Activated effector memory CD4-positive, alpha-beta T cell treated with anti-CD3 and anti-CD28 coated beads, Interleukin-2, amount 50 U/mL, for 16 hours (primary cell): ENCODE data around the gene RELL2.
"Not testable (repeated sequence)": the region's sequence is repeated elsewhere in the genome, so short reads cannot be mapped to it uniquely, and the experiment has no call there.

ENCODE experiments used
- DNase-seq: peaks from one replicate; pipeline ENCODE4 v3.0.0-alpha.2; 2020

RELL2 gene, protein sequence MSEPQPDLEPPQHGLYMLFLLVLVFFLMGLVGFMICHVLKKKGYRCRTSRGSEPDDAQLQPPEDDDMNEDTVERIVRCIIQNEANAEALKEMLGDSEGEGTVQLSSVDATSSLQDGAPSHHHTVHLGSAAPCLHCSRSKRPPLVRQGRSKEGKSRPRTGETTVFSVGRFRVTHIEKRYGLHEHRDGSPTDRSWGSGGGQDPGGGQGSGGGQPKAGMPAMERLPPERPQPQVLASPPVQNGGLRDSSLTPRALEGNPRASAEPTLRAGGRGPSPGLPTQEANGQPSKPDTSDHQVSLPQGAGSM

DNA sequence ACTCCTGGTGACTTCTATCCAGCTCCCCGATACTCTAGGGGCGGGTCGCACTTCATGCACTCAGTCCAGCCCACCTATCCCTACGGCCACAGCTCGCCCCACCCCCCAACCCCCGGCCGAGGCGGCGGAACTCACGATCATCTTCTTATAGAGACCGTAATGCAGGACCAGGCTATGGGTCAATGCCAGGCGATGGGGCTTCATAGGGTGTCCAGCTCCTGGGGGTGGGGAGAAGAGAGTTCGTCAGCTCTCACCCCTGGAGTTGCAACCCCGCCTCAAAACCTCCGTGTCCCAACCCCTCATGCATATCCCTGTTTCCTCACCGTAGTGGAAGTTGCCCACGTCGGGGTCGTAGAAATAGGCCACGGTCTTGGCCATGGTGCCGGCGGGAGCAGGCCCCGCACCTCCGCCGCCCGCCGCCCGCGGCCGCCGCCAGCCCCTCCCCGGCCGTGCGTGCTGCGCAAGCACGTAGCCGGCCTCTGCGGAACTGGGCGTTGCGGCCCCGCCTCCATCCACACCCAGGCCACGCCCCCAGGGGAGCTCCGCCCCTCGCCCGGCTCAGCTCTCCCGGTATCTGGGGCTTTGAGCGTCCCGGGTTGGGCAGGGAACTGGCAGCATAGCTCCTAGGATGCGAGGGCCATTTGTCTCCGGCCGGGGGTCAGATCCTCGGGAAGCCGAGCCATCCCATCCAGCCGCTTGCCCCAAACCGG, at the start of gene RELL2, which contains the start of gene HDAC3:
RELL2 (plus strand) TSS at position 585 of the 710 bp plus-strand sequence. CDS start 1,229 bp downstream, outside the sequence.
HDAC3 (minus strand) TSS at position 437 of the 710 bp plus-strand sequence; CDS start at position 378, 59 bp downstream.
- peak; percentile 98 for DNase-seq

DNA sequence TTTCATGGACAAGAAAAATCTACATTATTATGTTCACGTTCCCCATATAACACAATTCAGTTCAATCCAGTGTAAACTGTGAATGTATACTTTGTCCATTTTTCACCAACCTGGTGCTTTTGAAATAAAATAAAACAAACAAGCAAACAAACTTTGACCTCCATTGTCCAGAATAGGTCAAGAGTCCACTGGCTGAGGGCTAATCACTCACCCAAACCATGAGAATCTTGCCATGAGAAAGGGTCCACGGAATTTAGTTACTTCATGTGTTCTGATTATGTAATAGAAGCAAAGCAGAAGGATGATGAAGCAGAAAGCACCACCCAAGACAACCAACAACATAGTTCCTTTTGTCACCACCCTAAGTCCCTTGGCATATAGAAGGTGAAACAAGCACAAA, 46.7 kb upstream of the RELL2 start:
- no peak for DNase-seq

DNA sequence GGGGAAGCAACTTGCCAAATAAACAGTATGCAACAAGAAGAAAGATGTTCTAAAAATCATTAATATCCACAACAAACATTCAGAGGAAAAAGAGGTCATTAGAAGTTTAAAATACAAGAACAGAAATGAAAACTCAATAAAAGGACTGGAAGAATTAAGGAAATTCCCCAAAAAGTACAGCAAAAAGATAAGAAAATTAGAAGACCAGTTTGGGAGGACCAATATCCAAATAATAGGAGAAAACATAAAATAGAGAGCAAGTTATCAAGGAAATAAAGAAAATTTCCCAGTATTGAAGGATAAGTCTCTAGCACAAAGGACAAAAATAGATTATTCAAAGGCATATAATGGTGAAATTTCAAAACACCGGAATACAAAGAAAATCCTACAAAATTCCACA, 39.9 kb upstream of the RELL2 start:
- no peak for DNase-seq

DNA sequence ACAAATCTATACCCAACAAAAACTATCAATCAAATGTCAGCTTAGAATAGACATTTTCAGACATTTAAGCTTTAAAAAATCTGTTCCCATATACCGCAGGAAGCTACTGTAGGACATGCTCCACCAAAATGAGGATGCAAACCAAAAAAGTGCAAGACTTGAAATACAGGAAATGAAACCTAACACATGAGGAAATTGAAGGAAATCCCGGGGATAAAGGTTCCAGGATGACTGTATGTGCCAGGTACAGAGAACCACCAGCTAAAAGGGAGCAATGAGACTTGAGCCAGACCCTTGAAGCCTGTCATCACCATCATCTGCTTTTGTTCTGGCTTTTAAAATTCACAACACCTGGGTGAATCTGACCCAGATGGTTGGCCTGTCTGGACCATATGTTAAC, 39.4 kb upstream of the RELL2 start:
- DNase-seq = no peak

DNA sequence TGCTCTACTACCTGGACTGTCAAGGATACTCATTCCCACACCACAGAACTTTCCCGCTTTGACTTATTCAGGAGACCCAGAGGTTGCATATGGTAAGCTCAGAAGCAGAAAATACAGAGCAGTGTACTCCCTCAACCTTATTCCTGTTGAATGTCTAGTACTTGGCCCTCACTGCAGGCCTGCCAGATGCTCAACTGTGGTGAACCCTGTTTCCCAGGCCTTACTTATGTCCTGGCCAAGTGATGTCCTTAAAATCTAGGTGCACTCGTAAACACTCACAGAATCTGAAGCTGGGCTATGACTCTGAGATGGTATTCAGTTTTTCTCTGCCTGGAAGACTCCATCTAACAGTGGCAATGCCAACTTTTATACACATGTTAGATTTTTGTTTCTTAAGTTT, 39.0 kb upstream of the RELL2 start:
- DNase-seq = no peak

DNA sequence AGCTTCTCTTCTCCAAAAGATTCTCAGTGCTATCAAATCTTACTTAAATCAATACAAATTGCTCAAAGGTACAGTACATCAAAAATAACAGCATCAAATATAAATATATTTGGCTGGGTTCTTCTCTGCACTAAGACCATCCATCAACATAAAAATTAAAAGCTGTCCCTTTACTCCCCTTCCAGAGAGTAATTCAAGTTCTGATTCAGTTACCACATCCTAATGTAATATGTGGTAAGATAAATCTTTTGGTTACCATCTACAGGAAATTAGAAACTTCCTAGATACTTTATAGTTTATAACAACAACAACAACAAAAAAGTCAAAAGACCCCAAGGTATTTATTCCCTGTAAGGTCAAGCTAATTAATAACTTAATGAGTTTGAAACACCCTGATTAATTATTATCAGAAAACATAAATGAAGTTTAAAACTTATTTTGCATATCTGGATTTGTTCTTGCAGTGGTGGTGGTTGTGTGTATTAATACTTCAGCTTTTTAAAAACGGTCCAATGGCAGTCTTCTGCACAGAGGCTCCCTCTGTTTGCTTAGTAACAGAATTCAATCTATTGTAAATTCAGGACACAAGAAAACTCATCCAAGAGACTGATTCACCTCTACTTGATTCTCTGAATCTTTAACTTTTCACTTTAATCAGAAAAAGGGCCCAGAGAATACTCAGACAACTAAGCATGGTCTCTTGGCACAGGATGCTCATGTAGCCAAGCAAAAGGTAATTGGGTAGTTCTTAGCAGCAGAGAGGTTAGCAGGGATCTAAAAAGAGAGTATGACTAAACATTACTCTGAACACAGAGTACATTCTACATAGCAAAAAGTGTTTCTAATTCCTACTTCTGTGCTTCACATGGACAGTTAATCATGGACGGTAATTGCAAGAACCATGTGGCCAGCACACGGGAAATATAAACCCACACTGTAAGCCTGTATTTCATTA, 38.1 kb upstream of the RELL2 start:
- DNase-seq = no peak

DNA sequence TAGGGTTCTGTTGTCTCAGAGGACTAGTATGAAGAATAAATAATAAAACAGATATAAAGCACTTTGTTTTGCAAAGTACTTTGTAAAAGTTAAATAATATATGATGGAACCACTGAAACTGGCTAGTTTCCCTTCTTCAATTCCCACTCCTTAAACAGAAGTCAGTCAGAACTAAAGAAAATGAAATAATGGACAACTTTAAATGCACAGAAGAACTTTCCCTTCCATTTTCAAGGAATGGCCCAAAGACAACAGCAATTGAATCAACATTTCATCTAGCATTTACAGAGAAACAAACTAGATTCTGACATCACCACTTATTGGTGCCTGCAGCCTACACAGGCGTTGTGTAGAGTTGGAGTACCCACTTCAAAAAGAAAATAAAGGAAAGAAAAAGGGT, 34.2 kb upstream of the RELL2 start:
- DNase-seq = no peak

DNA sequence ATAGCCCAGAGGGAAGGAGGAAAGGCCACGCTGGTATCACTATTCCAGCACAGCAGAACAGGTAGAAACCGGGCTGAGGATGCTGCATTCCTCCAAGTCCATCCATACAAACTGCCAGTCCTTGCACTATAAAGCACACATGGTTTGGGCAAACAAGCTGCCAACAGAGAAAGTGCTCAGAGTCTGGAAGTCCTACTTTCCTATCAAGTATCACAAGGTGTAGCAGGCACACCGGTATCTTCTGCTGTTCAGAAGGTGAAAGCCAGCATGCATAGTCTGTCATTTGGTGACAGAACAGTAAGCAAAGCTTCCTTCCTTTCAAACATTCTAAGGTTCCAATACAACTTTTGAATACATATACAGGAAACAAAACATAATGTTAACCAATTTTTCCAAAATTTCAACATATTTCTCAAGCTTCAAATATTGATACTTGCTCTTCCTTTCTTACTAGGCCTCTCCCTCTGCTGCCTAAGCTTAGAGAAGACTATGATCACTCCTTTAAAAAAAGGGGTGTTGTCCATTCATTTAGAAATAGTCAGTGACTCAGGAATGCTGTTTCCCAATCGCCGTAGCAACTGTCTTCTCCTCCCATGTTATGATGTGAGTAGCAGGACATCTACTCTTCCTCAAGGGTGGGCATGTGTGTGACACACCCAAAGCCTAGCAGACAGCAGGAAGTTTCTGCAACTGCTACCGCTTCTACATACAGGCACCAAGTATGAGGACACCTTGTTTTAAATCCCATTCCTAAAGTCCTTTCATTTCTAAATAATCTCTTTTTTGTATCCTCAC, 32.7 kb upstream of the RELL2 start:
- DNase-seq = no peak

DNA sequence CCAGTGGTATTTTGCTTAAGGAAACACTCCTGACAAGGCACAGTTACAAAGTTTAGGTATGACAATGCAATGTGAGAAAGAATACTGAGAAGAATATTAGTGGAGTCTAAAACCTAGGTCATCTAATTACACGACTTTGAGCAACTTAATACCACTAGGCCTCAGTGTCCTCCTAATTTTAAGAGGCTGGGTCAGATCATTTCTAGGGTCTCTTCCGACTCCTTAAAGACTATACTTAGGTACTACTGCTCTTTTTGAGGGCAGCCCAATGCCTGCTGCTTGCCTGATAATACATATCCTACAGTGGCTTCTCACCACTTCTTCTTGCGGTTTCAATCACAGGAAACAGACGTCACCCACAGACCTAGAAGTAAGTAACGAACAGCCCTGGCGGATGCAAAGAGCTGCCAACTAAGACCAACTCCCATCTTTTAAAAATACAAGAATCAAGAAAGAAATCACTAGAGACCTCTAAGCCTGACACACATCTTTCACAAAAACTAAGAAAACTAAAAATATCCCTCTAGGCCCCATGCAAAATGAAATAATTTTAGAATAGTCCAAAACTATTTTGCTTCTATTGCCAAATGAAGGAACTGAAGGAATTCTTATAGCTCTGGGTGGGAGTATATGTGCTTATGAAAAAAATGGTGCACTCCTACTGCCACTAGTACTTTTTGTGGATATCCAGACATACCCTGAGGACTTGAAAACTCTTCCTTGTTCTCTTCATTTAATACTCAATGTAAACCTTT, 31.1 kb upstream of the RELL2 start:
- DNase-seq = peak; percentile 86

DNA sequence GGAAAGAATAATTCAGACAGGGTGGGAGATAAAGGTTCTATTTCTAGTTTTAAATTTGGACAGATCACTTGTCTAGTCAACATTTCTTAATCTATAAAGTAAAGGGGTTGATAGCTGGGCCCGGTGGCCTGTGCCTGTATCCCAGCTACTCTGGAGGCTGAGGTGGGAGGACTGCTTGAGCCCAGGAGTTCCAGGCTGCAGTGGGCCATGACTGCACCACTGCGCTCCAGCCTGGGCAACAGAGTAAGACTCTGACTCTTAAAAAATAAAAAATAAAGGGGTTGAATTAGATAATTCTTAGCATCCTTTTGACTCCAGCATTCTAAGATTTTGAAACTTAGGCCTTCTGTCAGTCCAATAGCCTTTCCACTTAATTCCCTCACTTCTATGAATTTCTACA, 28.8 kb upstream of the RELL2 start:
- DNase-seq = no peak

DNA sequence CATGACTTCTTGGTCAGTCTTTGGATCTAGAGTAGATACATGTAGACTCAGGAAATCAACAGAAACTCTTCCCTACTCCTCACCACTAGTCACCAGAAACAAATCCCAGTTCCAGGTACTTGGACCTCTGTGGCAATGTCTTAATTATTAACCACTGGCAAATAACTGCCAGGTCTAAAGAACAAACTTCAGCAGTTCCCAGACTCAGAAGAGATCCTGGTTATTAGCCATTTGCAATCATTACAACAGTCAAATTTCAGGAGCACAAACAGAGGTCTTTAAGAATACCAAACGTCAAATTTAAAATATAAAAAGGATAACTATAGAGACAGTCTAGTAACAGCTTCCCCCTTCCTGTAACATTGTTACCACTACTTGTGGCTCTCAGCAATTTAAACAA, 28.2 kb upstream of the RELL2 start:
- no peak for DNase-seq

DNA sequence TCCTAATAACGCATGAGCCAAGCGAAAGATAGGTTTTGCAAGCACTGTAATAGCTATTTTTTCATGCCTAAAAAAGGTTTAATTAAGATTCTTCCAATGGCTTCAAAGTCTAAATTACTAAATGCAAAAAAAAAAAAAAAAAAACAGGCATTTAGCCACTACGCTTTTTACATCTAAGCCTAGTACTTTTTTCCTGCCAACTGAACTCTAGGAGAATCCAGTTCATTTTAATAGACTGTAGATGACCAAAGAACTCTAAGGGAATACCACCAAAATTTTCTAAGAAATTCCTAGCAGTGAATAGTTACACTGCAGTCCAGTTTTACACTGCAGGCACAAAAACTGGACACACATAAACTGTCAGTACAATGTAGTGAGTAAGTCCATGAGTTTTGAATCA, 27.8 kb upstream of the RELL2 start:
- no peak for DNase-seq

DNA sequence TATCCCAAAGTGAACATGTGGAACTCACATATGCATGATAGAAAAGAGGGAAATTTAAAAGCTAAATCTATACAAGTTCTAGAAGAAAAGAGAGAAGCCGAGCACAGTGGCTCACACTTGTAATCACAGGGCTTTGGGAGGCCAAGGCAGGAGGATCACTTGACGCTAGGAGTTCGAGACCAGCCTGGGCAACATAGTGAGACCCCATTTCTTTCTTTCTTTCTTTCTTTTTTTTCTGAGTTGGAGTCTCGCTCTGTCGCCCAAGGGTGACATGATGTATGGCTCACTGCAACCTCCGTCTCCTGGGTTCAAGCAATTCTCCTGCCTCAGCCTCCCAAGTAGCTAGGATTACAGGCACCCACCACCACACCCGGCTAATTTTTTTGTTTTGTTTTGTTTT, 26.9 kb upstream of the RELL2 start:
- DNase-seq = not testable (repeated sequence)

DNA sequence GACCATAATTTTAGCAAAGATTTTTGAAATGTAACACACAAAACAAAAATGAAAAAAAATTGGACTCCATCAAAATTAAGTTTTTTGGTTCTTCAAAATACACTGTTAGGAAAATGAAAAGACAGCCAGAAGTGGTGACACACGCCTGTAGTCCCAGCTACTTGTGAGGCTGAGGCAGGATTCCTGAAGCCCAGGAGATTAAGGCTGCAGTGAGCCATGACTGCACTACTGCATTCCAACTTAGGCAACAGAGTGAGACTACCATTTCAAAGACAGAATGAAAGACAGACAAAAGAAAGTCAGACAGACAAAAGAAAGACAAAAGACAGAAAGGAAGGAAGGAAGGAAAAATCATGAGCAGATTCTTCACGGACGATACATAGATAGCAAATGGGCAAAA, 25.5 kb upstream of the RELL2 start:
- no peak for DNase-seq

DNA sequence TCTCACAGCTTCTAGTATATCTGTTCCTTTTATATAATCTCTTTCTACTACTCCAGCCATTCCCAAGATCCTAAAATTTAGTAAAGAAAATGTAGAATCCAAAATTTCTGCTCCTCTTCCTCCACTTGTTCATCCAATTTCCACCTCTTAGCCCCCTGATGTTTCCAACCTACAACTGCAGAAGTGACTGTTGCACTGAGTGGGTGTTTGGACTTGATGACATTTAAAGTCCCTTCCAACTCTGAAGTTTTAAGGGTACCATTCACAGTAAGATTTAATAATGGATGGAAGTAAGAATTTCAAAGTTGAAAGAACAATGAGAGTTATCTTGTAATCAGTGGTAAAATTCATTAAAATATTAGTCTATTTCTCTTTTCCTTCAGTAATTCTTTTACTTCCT, 23.5 kb upstream of the RELL2 start:
- no peak for DNase-seq

DNA sequence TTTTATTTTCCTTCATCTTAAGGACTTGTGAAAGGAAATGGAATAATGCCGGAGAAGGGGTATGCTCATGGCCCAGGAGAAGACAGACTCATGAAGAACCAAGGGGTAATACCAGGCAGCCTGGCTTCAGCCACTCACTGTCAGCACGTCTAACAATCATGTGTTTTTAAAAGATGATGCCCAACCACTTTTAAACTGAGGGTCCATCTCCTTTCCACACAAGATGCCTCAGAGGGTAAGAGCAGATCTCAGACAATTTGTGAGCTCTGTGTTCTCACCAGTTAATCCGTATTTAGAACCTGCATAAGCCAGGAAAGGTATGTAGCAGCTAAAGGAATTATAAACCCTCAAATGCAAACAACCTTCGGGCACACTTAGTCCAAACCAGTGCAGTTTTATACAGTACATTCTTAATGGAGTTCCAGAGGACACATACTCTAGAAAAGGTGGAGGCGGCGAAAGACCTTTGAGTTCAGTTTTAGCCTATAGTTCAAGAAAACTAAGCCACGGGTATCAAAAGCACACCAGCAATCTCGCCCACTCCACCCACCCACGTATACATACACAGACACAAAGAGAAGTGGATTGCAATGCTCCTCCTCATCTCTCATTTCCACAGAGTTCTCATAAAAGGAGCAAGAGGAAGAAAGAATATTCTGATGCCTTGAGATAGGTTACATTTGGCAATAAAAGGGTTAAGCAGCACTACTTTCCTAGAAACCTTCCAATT, 20.6 kb upstream of the RELL2 start:
- no peak for DNase-seq

DNA sequence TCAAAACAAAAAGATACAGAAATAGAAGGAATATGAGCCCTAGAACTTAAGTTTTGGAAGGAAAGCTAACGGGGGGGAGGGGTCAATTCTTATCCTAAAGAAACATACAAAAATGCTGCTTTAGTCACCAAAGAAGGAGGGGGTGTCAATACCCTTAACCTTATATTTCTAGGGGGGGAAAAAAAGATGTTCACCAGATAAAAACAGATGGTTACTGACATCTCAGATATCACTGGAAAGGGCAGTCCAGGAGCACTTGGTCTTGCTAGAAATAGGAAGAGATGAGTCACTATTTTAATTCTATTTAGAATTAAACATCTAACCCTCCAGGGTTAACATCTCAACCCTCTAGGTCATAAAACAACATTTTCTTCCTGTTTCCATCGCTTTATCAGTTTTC, 19.7 kb upstream of the RELL2 start:
- DNase-seq = no peak

DNA sequence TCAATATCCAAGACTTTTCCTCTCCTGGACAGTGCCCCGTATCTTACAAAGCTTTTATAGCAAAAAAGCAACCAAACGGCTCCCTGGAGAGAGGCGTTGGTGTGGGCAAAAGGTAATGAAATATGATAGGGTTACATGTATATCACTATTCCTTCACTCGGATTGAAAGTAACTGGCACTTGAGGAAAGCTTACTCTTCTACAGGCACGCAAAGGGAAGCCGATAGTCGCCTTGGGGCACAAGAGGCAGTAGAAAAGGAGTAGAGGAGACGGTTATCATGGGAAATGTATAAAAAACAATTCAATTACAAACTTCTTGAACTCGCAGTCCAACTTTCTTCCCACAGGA, 19.1 kb upstream of the RELL2 start:
- no peak for DNase-seq

DNA sequence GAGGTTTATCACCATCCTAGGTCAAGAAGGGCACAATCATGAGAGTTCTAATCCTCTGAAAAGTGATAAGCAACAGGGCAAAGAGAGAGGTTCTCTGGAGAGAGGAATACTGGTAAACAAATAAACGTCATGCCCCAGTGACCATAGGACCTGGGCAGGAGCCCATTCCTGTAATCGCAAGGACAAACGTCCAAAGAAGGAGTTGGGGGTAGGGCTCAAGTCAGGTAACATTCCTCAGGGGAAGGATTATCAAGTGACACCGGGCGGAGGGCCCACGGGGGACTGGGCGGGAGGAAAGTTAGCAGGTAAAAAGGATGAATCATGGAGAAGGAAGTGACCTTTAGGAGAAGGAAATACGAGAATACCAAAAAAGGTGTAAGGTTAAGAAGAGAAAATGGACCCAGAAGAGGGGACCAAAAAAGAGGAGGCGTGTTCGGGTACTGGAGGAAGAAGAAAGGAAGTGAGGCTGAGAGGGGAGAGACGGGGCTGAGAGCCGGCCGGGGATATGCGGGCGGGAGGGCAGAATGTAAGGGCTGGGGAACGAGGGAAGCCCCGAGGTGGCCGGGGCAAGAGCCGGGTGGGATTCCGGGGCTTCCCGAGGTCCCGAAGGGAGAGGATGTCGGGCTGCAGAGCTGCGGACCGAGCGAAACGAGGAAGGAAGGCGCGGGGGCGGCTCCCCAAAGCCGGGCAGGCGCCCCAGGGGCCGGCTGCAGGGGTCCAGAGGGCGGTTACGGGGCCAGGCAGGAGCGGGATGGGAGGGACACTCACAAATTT, 18.6 kb upstream of the RELL2 start:
- peak; percentile 85 for DNase-seq

DNA sequence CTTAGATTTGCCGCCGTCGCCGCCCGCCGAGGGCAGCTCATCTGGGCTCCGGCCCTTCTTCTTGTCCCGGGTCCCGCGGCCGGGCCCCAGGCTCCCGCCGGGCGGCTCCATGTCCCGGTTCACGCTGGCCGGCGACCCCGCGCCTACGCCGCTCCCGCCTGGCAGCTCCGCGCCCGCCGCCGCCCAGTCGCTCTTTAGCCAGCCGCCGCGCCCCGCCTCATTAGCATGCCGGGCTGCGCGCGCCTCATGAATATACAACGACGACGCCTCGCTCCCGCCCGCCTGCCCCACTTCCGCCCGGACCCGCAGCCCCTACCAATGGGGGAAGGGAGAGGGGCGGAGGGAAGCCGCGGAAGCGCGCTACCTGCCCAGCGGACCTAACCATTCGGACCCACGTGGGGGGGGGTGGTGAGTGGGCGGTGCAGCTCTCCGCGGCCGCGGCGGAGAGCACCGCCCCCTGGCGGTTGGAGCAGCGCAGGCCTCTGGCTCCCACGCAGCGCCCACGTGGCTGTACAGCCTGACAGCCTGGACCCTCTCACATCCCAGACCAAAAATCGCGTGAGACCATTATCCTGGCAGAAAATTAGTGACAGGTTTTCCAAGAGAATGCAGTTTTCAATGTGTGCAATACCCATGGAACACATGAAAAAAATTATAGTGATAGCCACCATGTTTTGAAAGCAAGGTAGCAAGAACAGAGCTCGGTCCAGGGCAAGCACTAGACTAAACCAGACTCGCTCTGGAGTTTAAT, 17.8 kb upstream of the RELL2 start, which contains the start of gene DIAPH1:
DIAPH1 (minus strand) TSS at position 197 of the 751 bp plus-strand sequence; CDS start at position 111, 86 bp downstream.
- DNase-seq = peak; percentile 99
